Ishikawa (cell line): ENCODE results near the gene OR52B2.

ENCODE experiments used
- CEBPB ChIP-seq: IDR thresholded peaks from 2 replicates; pipeline ENCODE4 v1.6.1; 2012
- CREB1 ChIP-seq: IDR thresholded peaks from 2 replicates; pipeline ENCODE4 v1.6.1; 2012; ENCODE audit warnings: low read depth
- EGR1 ChIP-seq: IDR thresholded peaks from 2 replicates; pipeline ENCODE4 v1.6.1; 2012
- EP300 ChIP-seq: IDR thresholded peaks from 2 replicates; pipeline ENCODE4 v1.6.1; 2012; ENCODE audit warnings: borderline replicate concordance
- FOXM1 ChIP-seq: IDR thresholded peaks from 2 replicates; pipeline ENCODE4 v1.6.1; 2012; ENCODE audit warnings: low read depth, borderline replicate concordance
- NFIC ChIP-seq: IDR thresholded peaks from 2 replicates; pipeline ENCODE4 v1.6.1; 2012
- RAD21 ChIP-seq: IDR thresholded peaks from 2 replicates; pipeline ENCODE4 v1.6.1; 2012; ENCODE audit warnings: low read depth
- REST ChIP-seq: IDR thresholded peaks from 2 replicates; pipeline ENCODE4 v1.6.1; 2012; ENCODE audit warnings: low read depth, mild to moderate bottlenecking
- TAF1 ChIP-seq: IDR thresholded peaks from 2 replicates; pipeline ENCODE4 v1.6.1; 2012; ENCODE audit warnings: low read depth, mild to moderate bottlenecking
- TCF12 ChIP-seq: IDR thresholded peaks from 2 replicates; pipeline ENCODE4 v1.6.1; 2012; ENCODE audit warnings: low read depth
- TEAD4 ChIP-seq: IDR thresholded peaks from 2 replicates; pipeline ENCODE4 v1.6.1; 2012
- YY1 ChIP-seq: IDR thresholded peaks from 2 replicates; pipeline ENCODE4 v1.6.1; 2012; ENCODE audit warnings: low read depth
- ZBTB7A ChIP-seq: IDR thresholded peaks from 2 replicates; pipeline ENCODE4 v1.6.1; 2012; ENCODE audit warnings: low read depth
- TF ChIP-seq, protein P1 (sequence below): IDR thresholded peaks from 2 replicates; pipeline ENCODE4 v1.6.1; 2012
- TF ChIP-seq, protein P2 (sequence below): IDR thresholded peaks from 2 replicates; pipeline ENCODE4 v1.6.1; 2012

Gene OR52B2

GRCh38 chr11:6205366-6205765, 35.2 kb upstream of the OR52B2 start, which contains the start of gene C11orf42:
C11orf42 (plus strand) TSS chr11:6205557; CDS start chr11:6205616, 59 bp downstream.
- TF ChIP-seq CEBPB (no peak), YY1 (no peak), TAF1 (no peak)

GRCh38 chr11:6204706-6205105, 34.6 kb upstream of the OR52B2 start:
- no peak for TF ChIP-seq CEBPB
- TF ChIP-seq, protein P1, sequence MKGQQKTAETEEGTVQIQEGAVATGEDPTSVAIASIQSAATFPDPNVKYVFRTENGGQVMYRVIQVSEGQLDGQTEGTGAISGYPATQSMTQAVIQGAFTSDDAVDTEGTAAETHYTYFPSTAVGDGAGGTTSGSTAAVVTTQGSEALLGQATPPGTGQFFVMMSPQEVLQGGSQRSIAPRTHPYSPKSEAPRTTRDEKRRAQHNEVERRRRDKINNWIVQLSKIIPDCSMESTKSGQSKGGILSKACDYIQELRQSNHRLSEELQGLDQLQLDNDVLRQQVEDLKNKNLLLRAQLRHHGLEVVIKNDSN: no peak
- no peak for TF ChIP-seq EGR1
- TF ChIP-seq TCF12: no peak
- TF ChIP-seq, protein P2, sequence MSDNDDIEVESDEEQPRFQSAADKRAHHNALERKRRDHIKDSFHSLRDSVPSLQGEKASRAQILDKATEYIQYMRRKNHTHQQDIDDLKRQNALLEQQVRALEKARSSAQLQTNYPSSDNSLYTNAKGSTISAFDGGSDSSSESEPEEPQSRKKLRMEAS: no peak
- TF ChIP-seq CREB1: no peak
- TF ChIP-seq TAF1: no peak
- TF ChIP-seq RAD21: no peak
- TF ChIP-seq FOXM1: no peak

GRCh38 chr11:6203327-6203726, 33.2 kb upstream of the OR52B2 start:
- TF ChIP-seq, protein P1: no peak
- TF ChIP-seq ZBTB7A (no peak), TEAD4 (no peak), RAD21 (no peak), REST (no peak), CEBPB (no peak), FOXM1 (no peak), TCF12 (no peak), CREB1 (no peak), EGR1 (no peak), EP300 (no peak), NFIC (no peak), YY1 (no peak), TAF1 (no peak)
- TF ChIP-seq, protein P2: no peak

GRCh38 chr11:6202041-6202440, 31.9 kb upstream of the OR52B2 start:
- TF ChIP-seq ZBTB7A (no peak), EGR1 (no peak), CREB1 (no peak), NFIC (no peak), FOXM1 (no peak)
- TF ChIP-seq, protein P2: no peak

DNA sequence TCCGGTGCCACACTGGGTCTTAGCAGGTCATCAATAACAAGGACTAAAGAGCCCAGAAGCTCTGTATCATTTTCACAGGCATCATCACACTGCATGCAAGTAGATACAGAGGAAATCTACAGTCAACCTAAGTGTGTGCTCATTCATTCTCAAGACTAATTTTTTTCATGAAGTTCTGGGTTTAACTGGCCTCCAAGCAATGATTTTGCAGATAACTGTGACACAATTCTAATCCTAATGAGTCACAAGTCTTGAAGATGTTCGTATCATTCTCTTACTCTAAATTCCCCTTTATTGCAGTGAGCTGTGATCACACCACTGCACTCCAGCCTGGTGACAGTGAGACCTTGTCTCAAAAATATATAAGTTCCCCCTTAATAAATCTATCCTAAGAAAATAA, 31.4 kb upstream of the OR52B2 start:
- TF ChIP-seq CEBPB: no peak
- no peak for TF ChIP-seq EGR1
- TF ChIP-seq TAF1: no peak
- TF ChIP-seq YY1: no peak
- TF ChIP-seq EP300: no peak
- no peak for TF ChIP-seq TEAD4
- no peak for TF ChIP-seq ZBTB7A
- TF ChIP-seq, protein P1: no peak
- TF ChIP-seq, protein P2: no peak
- no peak for TF ChIP-seq FOXM1
- no peak for TF ChIP-seq RAD21
- TF ChIP-seq REST: no peak
- TF ChIP-seq CREB1: no peak
- no peak for TF ChIP-seq NFIC
- no peak for TF ChIP-seq TCF12

GRCh38 chr11:6200975-6201374, 30.8 kb upstream of the OR52B2 start:
- TF ChIP-seq EP300 (no peak), TAF1 (no peak), ZBTB7A (no peak), CREB1 (no peak), REST (no peak), CEBPB (no peak), FOXM1 (no peak), TCF12 (no peak), NFIC (no peak), RAD21 (no peak), TEAD4 (no peak), YY1 (no peak)
- TF ChIP-seq, protein P1: no peak
- TF ChIP-seq, protein P2: no peak
